Stimulated activated CD4-positive, alpha-beta T cell treated with anti-CD3 and anti-CD28 coated beads, Interleukin-15, amount 100 ng/mL, for 1 hour (primary cell): Measurements from ENCODE around the gene RPL26.

Source experiments
- DNase-seq, 2 donors: peaks; one replicate each; pipeline ENCODE4 v3.0.0-alpha.2; 2020; ENCODE audit warnings: low read depth in 1 of 2, low spot score in 1 of 2

Gene RPL26

GRCh38 chr17:8383143-8383822, at the start of gene RPL26:
TSS of gene RPL26 (minus strand) at chr17:8383193. CDS start at chr17:8382310, 883 bp downstream.
- peak; percentile 82 to 86 for DNase-seq

- DNase-seq: no peak
Measured at GRCh38 chr17:8430966-8431365, 48.0 kb upstream of the RPL26 start.

- no peak for DNase-seq
Measured at GRCh38 chr17:8426802-8427201, 43.8 kb upstream of the RPL26 start.

- no peak for DNase-seq
Measured at GRCh38 chr17:8426094-8426720, 43.2 kb upstream of the RPL26 start.

- DNase-seq: no peak
Measured at GRCh38 chr17:8421571-8421970, 38.6 kb upstream of the RPL26 start.

- no peak for DNase-seq
Measured at GRCh38 chr17:8420041-8420934, 37.3 kb upstream of the RPL26 start.

GRCh38 chr17:8419305-8419704, 36.3 kb upstream of the RPL26 start:
- DNase-seq: no peak

GRCh38 chr17:8418471-8418870, 35.5 kb upstream of the RPL26 start:
- no peak for DNase-seq

- no peak for DNase-seq
Measured at GRCh38 chr17:8417806-8418205, 34.8 kb upstream of the RPL26 start.

GRCh38 chr17:8413938-8414337, 30.9 kb upstream of the RPL26 start:
- DNase-seq: no peak

GRCh38 chr17:8413328-8413727, 30.3 kb upstream of the RPL26 start:
- no peak for DNase-seq

- no peak for DNase-seq
Measured at GRCh38 chr17:8412089-8412488, 29.1 kb upstream of the RPL26 start.

GRCh38 chr17:8410883-8411238, 27.9 kb upstream of the RPL26 start:
- DNase-seq: no peak

GRCh38 chr17:8409966-8410882, 27.2 kb upstream of the RPL26 start:
- peak; percentile 53 to 57 for DNase-seq

GRCh38 chr17:8408371-8408770, 25.4 kb upstream of the RPL26 start:
- DNase-seq: no peak

GRCh38 chr17:8406174-8406573, 23.2 kb upstream of the RPL26 start:
- DNase-seq: no peak

- no peak for DNase-seq
Measured at GRCh38 chr17:8405499-8406016, 22.6 kb upstream of the RPL26 start.

GRCh38 chr17:8402921-8403536, 20.0 kb upstream of the RPL26 start:
- no peak for DNase-seq

GRCh38 chr17:8401107-8401506, 18.1 kb upstream of the RPL26 start:
- no peak for DNase-seq

GRCh38 chr17:8398980-8399379, 16.0 kb upstream of the RPL26 start:
- no peak for DNase-seq
